GM21526 (cell line): Measurements from ENCODE around the gene COL27A1.

ENCODE experiments used
- ATAC-seq: cut with Tn5 transposase; IDR thresholded peaks from one replicate; pipeline ENCODE4 v1.9.1; 2021; ENCODE audit warnings: moderate library complexity; ENCODE audit not compliant: unreplicated experiment, low FRiP score

COL27A1 gene

DNA sequence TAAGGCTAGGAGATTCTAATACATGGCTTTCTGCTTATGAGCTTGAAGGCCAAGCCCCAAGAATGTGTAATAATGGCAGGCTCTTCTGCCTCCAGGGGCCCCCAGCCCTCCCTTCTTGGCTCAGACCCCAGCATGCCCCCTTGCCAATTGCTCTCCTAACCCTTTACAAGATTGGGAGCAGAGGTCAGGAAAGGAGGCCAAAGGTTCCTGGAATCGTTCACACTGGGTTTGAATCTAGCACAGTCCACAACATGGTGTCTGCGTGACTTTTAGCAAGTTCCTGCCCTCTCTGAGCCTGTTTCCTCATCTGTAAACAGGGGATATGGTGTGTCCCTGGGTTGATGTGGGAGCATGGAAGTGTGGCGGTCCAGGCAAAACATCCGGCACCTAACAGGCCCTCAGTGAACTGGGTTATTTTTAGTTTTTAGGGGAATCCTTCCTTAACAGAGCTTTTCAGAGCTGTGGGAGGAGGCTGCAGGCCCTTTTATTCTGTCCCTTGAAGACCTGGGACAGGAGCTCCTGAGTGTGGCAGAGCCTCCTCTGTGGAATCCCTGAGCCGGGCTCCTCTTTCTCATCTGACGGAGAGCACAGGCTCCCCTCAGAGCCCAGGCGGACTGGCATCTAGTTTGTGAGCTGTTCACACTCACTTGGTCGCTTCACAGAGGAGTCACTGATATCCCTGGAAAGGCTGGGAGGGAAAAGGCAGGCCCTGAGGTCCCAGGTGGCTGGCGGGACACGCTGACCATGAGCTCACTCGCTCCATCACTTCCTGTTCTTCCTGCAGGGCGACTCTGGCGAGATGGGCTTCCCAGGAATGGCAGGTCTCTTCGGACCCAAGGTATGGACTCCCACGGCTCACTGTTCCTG lies 144.2 kb downstream of the COL27A1 start:
- no peak for ATAC-seq

DNA sequence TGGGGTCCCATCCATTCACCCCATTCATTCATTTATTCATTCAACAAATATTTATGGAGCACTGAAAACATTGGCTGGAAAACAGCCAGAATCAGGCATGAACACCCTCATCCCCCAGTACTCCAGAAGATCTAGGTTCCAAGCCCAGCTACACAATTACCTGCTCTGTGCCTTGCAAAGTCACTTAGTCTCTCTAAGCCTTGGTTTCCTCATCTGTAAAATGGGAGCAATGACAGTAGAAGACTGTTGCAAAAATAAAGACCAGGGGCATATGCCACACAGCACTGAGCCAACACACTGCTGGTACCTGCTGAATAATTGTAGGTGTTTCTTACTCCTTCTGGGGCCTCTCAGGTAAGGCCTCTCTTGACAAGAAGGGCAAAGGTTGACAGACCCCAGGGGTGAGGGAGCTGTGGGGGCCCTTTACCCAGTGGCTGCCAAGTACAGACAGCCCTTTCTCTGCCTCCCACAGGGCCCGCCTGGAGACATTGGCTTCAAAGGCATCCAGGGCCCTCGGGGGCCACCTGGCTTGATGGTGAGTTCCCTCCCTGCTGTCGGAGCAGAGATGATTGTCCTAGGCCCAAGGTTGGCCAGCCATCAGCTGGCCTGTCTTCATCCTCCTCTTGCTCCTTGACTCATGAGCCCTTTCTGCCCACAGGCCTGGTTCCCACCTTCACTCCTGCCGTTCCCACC lies 145.0 kb downstream of the COL27A1 start:
- ATAC-seq = no peak

DNA sequence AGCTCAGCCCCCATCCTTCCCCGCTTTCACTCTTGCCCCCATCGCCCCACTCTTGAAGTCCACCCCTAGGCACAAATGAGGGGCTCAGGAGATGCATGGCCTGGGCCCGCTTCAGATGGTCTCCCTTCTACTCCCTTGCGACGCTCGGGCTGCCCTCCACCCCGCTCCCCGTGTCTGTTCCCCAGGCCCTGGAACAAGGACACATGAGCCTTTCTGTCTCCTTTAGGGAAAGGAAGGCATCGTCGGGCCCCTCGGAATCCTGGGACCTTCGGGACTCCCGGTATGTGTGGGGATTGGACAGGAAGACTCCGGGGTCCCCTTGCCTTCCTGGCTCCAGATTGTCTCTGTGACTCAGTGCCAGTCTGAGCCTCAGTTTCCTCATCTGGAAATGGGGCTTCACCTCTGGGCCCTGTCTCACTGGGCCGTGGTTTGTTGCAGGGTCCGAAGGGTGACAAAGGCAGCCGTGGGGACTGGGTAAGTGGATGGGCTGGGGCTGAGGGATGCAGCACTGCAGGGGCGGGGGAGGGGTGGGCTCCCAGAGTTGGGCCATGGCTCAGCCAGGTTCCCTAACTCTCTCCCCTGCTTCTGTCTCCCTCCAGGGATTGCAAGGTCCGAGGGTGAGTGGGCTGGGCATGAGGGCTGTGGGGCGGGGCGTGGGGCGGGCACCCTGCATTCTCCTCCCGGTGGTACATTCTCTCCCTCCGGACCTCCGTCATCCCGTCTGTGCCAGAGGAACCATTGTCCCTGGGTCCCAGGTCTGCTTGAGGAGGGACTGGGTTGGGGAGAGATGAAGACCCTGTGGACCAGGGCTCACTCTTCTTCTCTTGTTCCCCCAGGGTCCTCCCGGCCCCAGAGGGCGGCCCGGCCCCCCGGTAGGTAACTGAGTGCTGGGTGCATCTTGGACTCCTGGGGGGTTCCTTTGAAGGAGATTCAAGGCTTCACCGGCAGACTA lies 145.8 kb downstream of the COL27A1 start:
- ATAC-seq = no peak

DNA sequence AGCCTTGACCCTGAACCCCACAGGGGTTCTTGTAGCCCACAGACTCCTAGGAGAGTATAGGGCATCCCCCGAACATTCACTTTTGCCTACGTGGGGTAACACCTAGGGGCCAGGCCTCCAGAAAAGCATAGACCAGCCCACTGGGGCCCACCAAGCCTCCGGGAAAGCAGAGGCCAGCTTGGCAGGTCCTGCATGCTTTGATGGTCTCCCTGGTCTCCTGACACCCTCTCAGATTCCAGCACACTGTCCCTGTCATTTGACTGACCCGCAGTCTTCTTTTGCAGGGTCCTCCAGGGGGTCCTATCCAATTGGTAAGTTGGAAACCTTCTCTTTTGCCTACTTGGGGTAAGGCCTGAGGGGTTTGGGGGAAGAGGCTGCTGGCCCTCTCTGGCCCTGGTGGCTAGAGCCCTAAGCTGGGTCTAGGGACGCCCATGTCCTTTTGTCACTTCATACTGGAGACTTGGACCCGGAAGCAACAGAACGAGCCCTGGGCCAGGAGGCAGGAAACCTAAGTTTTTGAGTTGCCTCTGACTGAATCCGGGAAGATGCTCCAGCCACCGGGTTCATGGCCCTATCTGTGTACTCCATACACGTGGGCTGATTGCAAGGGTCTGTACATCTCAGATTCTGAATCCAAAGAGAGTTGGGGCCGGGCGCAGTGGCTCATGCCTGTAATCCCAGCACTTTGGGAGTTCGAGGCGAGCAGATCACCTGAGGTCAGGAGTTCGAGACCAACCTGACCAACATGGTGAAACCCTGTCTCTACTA lies 146.6 kb downstream of the COL27A1 start:
- no peak for ATAC-seq

DNA sequence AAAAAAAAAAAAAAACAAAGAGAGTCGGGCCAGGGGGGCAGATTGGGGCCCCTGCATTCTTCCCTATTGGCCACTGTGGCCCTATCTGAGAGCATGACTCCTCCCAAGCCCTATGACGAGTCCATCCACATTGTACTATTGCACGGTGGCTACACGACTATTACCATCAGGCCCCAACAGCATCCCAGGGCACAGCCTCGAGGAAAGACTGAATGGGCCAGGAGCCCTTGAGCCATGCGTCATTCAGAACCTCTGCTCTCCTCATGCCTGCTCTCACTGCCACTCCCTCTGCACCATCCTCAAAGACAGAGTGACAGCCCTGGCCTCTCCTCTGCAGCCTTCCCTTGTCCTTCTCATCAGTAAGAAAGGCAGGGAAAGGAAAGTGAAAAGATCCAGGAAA lies 147.4 kb downstream of the COL27A1 start:
- no peak for ATAC-seq

DNA sequence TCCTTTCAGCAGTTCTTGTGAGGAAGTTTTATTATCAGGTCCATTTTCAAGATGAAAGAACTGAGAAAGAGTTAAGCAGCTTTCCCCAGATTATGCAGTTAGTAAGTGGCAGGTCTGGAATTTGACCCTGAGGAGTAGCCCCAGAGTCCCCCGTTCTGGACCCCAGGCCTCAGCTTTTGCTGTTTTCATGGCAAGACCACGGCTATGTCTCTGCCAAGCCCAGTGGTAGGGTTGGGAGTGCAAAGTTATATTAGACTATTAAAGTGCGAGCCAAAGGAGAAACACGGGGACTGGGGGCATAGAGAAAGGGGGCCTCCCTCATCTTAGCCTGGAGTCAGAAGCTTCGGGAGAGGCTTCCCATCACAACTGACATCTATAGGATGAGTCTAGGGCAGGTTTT lies 148.2 kb downstream of the COL27A1 start:
- ATAC-seq = no peak

DNA sequence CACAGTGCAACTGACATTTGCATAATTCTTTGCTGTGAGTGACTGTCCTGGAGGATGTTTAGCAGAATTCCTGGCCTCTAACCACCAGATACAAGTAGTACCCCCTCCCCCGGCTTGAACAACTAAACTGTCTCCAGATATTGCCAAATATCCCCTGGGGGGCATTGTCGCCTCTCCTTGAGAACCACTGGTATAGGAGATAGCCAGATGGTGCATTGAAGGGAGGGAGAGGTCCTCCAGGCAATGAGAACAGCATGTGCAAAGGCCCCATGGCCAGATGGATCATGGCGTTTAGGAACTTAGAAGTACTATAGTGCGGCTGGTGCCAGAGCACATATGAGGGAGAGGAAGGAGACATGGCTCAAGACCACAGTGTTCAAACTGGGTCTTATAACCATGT lies 148.6 kb downstream of the COL27A1 start:
- ATAC-seq = no peak

DNA sequence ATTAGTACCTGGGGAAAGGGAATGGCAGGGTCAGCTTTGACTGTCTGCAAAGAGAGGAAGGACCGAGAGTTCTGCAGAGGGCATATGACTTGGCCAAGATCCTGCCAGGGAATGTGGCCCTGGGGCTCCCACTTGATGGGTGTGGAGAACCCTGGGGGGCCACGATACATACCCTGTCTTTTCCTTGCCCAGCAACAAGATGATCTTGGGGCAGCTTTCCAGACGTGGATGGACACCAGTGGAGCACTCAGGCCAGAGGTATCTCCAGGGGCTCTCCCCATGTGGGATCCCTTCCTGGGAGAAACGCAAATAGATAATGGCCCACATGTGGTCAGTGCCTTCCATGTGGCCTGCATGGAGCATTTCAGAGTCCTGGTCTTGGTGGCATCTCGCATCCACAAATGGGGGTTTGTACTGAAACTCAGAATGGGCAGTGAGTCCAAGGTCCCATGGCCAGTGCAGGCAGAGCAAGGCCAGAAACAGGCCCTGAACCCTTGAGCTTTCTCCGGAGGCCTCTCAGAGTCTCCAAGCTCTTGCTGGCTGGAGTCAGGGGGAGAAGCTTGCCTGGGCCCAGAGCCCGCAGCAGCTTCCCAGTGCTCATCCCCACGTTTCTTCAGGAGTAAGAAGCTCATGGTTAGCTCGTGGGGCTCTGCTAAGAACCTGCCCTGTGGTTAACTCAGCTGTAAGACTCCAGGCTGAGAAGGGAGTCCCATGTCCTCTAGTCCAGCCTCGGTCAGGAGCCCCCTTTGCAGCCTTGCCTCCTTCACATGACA lies 149.3 kb downstream of the COL27A1 start:
- ATAC-seq = no peak

DNA sequence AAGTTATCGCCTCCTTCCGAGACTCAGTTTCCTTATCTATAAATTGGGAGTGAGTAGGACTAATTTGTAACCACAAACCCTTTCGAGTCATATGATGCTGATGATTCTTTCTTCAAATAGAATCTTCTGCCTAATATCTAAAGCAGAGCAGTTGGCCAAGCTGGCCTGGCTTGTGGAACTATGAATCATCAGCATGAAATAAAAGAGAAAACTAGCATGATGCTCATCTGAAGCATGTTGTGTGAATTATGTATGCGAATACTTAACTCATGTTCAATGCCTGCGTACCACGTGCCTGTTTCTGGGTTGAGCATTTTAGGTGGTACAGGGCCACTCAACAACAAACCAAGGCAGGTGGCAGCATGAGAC lies 152.5 kb downstream of the COL27A1 start:
- ATAC-seq = no peak

DNA sequence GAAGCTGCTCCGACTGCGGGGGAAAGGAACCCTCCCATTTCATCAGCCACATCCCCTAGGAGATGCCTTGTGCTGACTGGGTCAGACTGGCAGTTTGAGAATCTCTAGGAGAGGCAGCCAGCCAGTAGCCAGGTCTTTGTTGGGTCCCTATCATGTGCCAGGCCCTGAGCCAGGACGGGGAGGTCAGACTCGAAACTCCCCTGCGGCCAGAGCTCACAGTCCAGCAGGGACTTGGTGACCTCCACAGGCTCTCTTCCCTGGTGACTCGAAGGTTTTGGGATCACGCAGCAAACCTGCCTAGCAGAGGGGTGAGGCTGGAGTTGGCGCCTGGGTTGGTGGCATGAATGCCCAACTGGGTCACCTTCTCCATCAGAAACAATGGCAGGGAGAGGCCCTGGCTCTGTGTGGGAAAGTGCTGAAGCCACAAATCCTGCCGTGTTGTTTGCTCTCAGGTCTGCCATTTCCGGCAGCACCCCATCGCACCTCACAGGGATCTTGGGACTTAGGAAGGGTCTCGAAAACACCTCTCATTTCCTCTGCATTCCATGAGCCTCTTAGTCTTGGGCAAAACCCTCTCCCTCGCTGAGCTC lies 153.1 kb downstream of the COL27A1 start:
- no peak for ATAC-seq

DNA sequence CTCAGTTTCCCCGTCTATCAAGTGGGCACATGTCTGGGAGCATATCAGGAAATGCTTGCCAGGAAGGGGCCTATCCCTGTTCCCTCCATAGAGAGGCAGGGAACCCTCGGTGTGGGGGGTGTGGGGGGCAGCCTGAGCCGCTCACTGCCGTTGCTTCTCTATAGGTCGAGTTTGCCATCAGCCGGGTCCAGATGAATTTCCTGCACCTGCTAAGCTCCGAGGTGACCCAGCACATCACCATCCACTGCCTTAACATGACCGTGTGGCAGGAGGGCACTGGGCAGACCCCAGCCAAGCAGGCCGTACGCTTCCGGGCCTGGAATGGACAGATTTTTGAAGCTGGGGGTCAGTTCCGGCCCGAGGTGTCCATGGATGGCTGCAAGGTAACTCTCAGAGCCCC lies 153.8 kb downstream of the COL27A1 start:
- no peak for ATAC-seq

DNA sequence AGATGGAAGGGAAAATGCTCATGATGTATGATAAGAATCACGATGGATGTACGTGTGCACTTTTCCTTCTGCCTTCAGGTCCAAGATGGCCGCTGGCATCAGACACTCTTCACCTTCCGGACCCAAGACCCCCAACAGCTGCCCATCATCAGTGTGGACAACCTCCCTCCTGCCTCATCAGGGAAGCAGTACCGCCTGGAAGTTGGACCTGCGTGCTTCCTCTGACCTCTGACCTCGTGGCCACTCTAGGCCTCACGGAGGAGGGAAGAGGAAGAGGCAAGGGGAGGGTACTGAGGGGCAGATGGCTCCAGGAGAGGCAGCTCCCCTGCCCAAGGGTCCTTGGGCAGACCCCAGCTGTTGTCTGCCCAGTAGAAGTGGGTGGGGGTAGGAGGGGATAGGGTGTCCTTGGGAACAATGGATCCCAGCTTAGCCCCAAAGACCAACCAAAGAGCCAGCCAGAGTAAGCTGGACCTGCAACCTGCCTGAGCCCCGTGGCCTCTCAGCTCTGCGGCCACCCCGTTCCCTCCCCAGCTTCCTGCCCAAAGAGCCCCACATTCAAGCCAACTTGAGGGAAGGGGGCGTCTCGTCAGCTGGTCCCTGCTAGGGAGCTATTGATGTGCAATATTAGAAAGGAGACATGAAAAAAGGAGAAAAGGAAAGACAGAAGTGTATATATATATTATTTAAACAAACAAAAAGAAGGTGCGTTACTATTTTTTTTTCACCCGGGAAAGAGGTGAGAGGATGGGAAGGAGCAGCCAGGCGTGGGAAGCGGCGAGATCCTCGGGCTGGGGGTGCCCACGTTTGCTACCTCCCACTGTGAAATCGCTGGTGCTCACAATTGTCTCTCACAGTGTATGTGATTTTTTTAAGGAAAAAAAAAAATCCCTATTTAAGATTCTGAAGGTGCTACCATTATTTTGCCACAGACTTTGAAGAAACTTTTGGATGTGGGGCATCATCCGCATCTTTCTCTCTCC lies 155.4 kb downstream of the COL27A1 start:
- ATAC-seq = no peak

DNA sequence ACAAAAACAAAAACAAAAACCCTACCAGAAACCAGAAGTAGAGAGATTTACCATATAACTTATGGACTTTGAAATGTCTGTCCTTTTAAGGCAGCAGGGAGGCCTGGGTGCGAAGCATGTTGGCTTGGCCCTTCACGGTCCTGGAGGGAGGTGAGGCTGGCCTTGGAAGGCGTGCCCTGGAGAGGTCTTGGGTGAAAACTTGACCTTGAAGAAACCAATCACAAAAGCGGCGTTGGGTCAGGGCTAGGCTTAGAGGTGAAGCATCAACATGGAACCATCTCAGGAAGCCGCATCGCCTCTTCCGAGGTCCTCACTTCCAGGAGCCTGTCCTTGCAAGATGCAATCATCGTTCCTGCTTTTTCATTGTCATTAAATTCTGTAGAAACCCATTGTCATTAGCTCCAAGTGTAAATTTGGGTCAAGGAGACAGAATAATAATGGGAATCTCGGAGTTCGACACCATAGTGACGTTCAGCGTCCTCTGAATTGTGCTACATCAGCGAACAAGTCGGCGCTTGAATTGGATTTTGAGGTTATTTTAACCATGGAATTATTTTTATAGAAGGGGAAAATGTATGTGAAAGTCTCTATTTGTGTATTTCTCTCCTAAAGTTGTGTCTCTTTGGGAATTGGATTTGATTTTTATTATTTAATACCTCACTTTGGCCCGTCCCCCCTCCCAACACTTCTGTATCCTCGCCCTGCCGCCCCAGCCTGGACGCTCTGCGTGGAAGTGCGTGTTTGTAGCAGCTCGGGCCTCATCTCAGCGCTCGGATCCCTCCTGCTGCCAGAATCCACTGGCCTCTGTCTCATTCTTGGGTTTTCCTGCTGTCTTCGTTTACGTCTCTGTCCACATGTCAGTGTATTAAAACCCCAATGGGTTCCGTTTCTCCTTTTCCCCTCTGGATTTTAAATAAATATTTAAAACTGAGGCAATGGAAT lies 156.5 kb downstream of the COL27A1 start:
- no peak for ATAC-seq

DNA sequence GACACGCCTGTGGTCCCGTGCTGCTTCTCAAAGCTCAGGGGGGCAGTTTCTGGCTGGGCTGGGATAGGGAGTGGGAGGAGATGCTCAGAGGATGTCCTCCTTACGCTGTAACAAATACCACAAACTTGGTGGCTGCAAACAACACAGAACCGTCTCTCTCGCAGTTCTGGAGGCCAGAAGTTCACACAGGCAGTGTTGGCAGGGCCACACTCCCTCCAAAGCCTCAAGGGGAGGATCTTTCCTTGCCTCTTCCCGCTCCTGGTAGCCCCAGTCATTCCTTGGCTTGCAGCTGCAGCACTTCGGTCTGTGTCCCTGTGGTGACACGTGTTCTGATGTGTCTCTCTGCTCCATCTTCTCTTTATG lies 157.2 kb downstream of the COL27A1 start:
- ATAC-seq = no peak

DNA sequence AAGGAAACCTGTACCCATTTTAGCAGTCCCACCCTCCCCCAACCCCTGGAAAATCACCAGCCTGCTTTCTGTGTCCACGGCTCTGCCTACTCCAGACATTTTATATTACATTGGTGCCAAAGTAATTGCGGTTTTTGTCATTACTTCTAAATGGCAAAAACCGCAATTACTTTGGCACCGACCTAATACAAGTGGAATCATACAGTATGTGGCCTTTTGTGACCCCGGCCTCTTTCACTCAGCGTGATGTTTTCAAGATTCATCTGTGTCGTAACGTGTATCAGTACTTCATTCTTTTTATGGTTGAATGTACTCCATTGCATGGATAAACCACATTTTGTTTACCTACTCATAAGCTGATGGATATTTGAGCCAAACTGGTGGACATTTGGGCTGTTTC lies 157.8 kb downstream of the COL27A1 start:
- ATAC-seq = no peak

DNA sequence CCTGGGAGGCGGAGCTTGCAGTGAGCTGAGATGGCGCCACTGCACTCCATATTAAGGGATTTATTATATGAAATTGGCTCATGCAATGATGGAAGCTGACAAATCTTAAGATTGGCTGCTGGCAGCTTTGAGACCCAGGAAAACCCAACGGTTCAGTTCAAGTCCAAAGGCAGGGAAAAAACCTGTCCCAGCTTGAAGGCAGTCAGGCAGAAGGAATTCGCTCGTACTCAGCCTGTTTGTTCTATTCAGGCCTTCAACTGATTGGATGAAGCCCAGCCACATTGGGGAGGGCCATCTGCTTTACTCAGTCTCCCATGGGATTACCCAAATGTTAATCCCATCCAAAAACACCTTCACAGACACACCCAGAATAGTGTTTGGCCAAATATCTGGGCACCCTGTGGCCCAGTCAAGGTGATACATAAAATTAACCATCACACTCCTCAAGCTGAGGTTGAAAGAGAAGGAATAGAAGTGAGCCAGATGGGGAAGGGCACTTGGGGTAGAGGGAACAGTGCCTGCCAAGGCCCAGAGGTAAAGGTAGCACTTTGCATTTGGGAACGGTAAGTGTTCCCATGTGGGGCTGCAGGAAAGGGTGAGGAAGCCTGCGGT lies 159.0 kb downstream of the COL27A1 start:
- no peak for ATAC-seq
